ACHN (cell line): ENCODE measurements around the gene TP53TG5.

ENCODE experiments used
- DNase-seq: peaks from one replicate; pipeline ENCODE4 v3.0.0-alpha.2; 2015
- in situ Hi-C: cut with HindIII; loops from 2 replicates; pipeline ENCODE4 v1.10.0; 2017; ENCODE audit warnings: low sequenced_read_pairs, low pct_ligation_motif_present, low pct_unique_long_range_greater_than_20kb

TP53TG5 gene

GRCh38 chr20:45378191-45378590 lies at the start of gene TP53TG5:
Gene TP53TG5 (minus strand): TSS chr20:45378325. CDS start chr20:45378236, 89 bp downstream.
- in situ Hi-C loops = no loop called here
- DNase-seq = no peak

DNA sequence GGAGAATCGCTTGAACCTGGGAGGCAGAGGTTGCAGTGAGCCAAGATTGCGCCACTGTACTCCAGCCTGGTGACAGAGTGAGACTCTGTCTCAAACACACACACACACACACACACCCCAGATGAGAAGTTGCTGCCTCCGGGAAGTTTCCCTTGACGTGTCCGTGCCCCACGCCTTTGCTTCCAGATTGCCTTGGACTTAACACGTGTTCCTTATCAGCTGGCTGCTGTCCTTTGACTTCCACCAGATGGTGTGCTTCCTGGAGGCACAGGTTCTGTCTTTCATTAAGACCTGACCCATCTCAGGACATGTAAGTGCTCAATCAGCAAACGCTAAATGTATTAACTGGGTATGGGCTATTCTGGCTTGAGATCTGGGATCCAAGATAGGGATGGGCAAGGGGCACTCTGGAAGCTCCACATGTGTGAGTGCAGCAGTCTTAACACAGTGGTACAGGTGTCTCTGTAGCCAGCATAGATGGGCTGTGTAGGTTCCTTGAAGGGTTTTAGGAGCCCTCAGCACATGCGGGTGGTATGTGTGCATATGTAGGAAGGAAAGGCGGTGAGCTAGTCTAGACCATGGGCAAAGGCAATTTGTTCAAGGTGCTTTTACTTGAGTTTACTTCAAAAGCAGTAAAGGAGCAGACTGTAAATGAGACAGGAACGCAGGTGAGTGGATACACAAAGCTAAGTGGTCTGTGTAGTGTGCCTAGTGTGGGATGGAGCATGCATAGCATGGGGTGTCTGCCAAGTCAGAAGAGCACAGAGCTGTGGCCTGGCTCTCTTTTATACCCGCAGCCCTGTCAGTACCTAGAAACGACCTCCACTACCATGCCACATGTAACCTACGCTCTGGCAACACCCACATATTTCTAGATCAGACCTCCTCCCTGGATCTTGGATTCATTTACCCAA lies 49.4 kb upstream of the TP53TG5 start:
- DNase-seq = no peak
- in situ Hi-C loops = no loop called here

GRCh38 chr20:45426320-45427016 lies 48.3 kb upstream of the TP53TG5 start:
- in situ Hi-C loops = no loop called here
- no peak for DNase-seq

DNA sequence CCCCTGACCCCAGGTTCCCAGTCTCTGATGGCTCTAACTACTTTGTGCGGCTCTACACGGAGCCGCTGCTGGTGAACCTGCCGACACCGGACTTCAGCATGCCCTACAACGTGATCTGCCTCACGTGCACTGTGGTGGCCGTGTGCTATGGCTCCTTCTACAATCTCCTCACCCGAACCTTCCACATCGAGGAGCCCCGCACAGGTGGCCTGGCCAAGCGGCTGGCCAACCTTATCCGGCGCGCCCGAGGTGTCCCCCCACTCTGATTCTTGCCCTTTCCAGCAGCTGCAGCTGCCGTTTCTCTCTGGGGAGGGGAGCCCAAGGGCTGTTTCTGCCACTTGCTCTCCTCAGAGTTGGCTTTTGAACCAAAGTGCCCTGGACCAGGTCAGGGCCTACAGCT lies 47.4 kb upstream of the TP53TG5 start:
- no peak for DNase-seq
- in situ Hi-C loops = no loop called here

- in situ Hi-C loops = no loop called here
- DNase-seq = no peak
Measured at GRCh38 chr20:45423700-45424099, 45.6 kb upstream of the TP53TG5 start.

DNA sequence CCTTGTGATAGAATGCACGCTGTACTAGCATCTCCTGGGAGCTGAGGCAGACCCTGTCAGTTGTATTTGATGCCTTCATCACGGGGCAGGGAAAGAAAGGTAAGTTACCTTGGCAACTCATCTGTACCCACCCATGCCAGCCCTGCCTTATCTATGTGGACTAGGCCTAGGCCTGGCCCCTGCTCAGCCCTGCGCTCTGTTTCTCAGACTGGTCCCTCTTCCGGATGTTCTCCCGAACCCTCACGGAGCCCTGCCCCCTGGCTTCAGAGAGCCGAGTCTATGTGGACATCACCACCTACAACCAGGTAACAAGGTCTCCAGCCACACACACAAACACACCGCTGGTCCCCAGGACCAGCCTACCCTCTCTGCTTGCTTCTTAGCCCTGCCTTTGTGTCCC lies 42.0 kb upstream of the TP53TG5 start:
- no peak for DNase-seq
- in situ Hi-C loops = no loop called here

DNA sequence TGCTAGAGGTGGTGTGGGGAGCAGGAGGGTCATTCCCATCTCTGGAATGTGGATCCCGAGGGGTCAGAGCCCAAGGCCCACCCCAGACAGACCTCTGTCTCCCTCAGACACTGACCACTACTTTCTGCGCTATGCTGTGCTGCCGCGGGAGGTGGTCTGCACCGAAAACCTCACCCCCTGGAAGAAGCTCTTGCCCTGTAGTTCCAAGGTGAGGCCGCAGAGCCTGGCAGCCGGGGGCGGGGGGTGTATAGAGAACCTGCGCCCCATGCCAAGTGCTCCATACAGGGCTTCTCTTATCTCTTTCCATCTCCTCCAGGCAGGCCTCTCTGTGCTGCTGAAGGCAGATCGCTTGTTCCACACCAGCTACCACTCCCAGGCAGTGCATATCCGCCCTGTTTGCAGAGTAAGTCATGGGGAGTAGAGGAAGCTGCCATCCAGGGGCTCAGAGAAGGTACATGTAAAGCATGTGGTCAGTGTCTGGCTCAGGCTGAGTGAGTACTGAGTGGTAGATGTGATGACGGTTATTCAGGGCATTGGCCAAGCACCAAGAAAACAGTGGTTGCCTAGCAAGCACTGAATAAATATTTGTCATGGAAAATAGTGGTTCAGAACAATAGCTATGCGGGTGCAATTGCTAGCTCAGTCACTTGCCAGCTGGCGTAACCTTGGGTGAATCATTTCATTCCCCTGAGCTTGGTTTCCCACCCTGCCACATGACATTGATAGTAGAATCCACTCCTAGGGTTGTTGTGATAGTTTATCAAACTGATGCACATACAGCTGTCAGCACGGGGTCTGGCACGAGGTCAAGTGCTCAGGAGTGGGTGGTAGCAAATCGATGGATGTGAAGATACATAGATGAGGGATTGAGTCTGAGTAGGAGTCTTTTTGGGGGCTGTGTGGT lies 41.3 kb upstream of the TP53TG5 start:
- peak; percentile 93 for DNase-seq
- in situ Hi-C loops = no loop called here

DNA sequence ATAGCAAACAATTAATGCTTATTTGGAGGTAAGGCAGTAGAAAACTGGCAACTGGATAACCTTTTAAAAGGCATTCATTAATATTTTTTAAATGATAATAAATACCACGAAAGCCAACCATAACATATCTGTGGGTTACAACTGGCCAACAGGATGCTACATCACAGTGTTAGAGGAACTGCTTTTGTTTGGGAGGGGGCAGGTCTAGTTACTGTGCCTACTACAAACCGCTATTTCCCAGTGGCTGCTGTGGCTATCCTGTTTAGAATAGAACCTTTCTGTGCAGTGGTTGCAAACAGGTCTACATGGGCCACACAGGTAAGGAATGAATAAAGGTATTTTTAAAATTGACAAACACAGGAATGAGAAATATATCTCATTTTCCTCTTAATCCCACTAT lies 38.8 kb upstream of the TP53TG5 start:
- no peak for DNase-seq
- in situ Hi-C loops = no loop called here

DNA sequence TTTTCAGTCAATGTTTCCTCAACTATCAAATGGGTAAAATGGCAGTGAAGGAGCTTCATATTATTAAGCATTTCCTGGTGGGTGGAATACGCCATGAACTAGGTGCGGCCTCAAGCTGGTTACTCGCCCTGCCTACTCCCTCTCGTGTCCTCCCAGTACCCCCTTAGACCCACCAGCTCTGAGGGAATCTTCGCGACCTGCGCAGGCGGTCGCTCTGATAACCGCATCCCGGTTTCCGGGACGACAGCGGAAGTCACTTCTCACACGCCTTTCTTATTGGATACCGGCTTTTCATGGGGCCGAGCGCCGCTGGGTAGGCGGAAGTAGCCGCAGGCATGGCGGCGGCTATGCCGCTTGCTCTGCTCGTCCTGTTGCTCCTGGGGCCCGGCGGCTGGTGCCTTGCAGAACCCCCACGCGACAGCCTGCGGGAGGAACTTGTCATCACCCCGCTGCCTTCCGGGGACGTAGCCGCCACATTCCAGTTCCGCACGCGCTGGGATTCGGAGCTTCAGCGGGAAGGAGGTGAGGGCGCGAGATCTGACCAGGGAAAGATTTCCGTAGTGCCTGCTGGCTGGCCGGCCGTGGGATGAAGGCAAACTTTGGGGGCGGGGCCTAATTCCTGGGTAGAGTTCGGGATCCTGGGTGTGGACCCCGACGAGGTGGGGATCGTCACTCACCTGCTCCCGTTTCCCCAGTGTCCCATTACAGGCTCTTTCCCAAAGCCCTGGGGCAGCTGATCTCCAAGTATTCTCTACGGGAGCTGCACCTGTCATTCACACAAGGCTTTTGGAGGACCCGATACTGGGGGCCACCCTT lies 37.9 kb upstream of the TP53TG5 start, which contains the start of gene PIGT:
PIGT (plus strand) TSS at position 320 of the 816 bp plus-strand sequence; CDS start at position 336, 16 bp downstream.
- in situ Hi-C loops = no loop called here
- DNase-seq = peak; percentile 83

DNA sequence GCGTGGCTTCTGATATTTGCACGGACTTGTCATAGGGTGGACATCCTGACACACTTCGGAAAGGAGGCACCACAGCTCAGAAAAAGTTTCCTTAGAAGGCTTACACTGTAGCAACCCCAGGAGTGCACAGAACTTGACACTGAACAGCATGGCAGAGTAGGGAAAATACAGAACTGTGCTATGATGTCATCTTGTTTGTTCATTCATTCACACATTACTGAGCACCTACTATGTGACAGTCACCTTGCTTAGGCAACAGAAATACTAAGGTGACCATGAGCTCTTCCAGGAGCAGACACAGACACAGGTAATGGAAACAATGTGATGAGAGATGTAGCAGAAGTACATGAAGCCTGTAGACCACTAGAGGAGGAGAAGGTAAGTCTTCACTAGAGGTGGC lies 35.4 kb upstream of the TP53TG5 start:
- DNase-seq = no peak
- in situ Hi-C loops = no loop called here

DNA sequence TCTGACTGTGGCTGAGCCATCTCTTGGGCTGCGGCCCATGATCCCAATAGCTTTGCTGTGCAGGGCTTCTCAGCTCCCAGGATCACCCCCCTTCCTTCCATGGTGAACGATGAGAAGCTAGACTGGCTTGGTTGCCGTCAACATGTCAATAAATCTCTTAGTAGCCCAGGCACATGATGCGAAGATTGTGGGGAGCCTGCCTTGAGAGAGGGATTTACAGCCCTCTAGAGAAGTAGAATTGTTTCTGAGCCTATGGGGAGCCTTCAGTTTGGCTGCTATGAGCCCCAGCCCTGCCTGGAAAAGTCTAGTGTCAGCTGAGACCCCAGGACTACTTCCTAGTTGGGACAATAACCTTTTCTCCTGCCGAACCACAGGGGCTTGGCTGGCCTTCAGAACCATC lies 34.5 kb upstream of the TP53TG5 start:
- in situ Hi-C loops = no loop called here
- no peak for DNase-seq

- no peak for DNase-seq
- in situ Hi-C loops = no loop called here
Measured at GRCh38 chr20:45410887-45411286, 32.8 kb upstream of the TP53TG5 start.

- in situ Hi-C loops = no loop called here
- DNase-seq = no peak
Measured at GRCh38 chr20:45409521-45410272, 31.6 kb upstream of the TP53TG5 start.

- in situ Hi-C loops = no loop called here
- no peak for DNase-seq
Measured at GRCh38 chr20:45408646-45409213, 30.6 kb upstream of the TP53TG5 start.

DNA sequence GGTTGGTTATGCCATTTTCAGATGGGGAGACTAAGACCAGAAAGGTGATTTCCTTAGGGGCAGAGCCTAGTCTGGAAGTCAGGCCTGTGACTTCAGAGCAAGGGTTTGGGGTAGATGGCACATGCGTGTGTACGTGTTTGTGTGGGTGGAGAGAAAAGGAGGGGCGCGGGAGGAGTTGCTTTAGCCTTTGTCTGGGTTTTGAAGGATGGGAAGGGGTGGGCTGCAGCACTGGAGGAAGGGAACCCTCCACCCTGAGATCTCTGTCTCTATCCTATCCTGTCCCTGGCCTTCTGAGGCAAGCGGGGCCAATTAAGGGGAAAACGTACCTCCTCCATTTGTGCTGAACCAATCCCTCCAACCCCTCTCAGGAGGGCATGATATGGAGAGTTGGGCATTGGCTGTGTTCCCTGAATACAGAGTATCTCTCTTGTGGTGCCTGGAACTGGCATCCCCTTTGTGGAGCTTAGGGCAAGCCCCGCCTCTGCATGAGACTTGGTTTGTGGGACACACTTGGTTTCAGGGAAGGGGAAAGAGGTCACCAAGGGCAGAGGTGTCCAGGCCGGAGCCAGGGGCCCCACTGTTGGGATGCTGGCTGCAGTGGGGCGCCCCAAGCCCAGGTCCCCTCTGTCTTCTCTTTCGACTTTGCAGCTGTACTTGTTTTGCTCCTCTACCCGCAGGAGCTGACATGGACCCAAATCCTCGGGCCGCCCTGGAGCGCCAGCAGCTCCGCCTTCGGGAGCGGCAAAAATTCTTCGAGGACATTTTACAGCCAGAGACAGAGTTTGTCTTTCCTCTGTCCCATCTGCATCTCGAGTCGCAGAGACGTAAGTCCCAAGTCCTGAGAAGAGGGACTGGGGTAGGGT lies 29.9 kb upstream of the TP53TG5 start, which contains the start of gene DBNDD2:
DBNDD2 (plus strand) TSS at position 507 of the 863 bp plus-strand sequence; CDS start at position 686, 179 bp downstream.
- in situ Hi-C loops = no loop called here
- no peak for DNase-seq
